ENCODE results near the gene RBBP6.
"Not testable (repeated sequence)": the region's sequence is repeated elsewhere in the genome, so short reads cannot be mapped to it uniquely, and the experiment has no call there.

Gene RBBP6

DNA sequence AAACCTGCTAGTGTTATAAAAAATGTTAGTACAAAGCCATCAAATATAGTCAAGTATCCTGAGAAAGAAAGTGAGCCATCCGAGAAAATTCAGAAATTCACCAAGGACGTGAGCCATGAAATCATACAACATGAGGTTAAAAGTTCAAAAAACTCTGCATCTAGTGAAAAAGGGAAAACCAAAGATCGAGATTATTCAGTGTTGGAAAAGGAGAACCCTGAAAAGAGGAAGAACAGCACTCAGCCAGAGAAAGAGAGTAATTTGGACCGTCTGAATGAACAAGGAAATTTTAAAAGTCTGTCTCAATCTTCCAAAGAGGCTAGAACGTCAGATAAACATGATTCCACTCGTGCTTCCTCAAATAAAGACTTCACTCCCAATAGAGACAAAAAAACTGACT is 31.7 kb downstream of the RBBP6 start:
- no peak for DNase-seq

DNA sequence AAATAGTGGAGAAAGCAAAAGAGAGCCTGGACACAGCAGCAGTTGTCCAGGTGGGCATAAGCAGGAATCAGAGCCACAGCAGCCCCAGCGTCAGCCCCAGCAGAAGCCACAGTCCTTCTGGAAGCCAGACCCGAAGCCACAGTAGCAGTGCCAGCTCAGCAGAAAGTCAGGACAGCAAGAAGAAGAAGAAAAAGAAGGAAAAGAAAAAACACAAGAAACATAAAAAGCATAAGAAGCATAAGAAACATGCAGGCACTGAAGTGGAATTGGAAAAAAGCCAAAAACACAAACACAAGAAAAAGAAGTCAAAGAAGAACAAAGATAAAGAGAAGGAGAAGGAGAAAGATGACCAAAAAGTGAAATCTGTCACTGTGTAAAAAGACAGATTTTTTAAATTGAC is 32.7 kb downstream of the RBBP6 start:
- no peak for DNase-seq

DNA sequence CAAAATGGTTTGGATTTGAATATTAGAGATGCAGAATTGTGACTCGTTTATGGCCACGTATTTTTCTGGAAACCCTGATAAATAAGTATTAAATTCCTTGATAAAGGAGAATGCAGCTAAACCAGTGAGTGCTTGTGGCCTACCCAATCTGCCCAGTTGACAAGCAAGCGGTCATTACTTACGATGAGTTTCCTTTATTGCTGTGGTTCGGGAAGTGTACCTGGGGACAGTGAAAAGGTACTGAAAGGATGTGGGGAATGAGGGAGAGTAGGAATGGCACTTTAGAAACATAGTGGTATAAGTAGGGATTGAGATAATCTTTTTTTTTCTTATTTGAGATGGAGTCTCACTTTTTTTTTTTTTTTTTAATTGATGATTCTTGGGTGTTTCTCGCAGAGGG is 33.8 kb downstream of the RBBP6 start:
- DNase-seq, result no peak

DNA sequence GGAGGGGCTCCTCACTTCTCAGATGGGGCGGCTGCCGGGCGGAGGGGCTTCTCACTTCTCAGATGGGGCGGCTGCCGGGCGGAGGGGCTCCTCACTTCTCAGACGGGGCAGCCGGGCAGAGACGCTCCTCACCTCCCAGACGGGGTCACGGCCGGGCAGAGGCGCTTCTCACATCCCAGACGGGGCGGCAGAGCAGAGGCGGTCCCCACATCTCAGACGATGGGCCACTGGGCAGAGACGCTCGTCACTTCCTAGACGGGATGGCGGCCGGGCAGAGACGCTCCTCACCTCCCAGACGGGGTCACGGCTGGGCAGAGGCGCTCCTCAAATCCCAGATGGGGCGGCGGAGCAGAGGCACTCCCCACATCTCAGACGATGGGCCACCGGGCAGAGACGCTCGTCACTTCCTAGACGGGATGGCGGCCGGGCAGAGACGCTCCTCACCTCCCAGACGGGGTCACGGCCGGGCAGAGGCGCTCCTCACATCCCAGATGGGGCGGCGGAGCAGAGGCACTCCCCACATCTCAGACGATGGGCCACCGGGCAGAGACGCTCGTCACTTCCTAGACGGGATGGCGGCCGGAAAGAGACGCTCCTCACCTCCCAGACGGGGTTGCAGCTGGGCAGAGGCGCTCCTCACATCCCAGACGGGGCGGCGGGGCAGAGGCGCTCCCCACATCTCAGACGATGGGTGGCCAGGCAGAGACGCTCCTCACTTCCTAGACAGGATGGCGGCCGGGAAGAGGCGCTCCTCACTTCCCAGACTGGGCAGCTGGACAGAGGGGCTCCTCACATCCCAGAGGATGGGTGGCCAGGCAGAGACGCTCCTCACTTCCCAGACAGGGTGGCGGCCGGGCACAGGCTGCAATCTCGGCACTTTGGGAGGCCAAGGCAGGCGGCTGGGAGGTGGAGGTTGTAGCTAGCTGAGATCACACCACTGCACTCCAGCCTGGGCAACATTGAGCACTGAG is 35.4 kb downstream of the RBBP6 start:
- not testable (repeated sequence) for DNase-seq

DNA sequence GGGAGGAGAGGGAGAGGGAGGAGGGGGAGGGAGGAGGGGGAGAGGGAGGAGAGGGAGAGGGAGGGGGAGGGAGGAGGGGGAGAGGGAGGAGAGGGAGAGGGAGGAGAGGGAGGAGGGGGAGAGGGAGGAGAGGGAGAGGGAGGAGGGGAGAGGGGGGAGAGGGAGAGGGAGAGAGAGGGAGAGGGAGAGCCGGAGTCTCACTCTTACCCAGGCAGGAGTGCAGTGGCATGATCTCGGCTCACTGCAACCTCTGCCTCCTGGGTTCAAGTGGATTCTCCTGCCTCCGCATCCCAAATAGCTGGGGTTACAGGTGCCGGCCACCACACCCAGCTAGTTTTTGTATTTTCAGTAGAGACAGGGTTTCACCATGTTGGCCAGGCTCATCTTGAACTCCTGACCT is 36.4 kb downstream of the RBBP6 start:
- not testable (repeated sequence) for DNase-seq

DNA sequence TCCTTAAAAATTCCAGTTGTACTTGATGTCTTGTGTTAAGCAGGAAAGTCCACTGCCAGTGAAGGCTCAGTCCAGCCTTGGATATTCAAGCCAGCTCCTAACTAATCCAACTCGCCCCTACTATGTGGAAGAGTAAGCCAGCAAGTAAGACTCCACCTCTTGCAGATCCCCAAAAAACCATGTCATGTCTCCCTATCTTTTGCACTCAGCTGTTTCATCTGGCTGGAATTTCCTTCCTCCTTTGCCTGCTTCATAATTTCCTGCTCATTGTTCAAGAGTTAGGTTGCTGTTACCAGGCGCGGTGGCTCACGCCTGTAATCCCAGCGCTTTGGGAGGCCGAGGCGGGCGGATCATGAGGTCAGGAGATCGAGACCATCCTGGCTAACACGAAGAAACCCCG is 37.8 kb downstream of the RBBP6 start:
- DNase-seq, result no peak

DNA sequence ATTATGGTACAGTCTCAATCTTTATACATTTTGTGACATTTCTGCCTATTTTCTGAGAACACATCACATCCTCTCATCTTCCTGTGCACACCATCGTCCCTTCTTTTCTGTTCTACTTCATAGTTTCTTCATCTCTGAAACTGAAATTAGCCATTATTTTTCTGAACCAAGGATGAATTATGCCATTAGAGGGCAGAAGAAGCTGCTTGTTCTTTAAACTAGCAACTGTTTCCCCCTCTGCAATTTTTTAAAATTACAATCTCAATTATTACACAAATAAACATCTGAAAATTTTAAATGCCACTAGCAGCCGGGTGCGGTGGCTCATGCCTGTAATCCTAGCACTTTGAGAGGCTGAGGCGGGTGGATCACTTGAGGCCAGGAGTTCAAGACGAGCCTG is 41.3 kb downstream of the RBBP6 start:
- no peak for DNase-seq

DNA sequence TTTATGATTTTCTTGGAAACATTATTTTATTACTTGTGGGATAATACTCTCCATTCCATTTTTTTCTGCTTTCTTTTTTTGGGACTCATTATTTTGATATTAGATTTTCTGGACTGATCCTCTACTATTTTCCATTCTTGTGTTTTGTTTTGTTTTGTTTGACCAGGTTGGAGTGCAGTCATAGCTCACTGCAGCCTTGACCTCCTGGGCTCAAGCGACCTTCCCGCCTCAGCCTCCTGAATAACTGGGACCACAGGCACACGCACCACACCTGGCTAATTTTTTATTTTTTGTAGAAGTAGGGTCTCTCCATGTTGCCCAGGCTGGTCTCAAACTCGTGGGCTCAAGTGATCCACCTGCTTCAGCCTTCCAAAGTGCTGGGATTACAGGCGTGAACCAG is 44.1 kb downstream of the RBBP6 start:
- DNase-seq, result no peak

DNA sequence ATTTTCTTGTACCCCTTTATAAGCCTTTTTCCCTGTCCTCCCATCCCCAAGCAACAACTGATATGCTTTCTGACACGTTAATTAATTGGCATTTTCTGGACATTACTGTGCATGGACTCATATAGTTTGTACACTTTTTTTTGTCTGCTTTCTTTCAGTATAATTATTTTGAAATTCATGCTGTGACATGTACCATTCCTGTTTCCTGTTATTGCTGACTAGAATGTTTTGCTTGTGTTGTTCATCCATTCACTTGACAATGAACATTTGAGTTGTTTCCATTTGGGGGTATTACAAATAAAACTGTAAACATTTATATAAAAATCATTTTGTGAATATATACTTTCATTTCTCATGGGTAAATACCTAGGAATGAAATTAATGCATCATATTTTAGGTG is 50.6 kb downstream of the RBBP6 start:
- DNase-seq, result no peak

DNA sequence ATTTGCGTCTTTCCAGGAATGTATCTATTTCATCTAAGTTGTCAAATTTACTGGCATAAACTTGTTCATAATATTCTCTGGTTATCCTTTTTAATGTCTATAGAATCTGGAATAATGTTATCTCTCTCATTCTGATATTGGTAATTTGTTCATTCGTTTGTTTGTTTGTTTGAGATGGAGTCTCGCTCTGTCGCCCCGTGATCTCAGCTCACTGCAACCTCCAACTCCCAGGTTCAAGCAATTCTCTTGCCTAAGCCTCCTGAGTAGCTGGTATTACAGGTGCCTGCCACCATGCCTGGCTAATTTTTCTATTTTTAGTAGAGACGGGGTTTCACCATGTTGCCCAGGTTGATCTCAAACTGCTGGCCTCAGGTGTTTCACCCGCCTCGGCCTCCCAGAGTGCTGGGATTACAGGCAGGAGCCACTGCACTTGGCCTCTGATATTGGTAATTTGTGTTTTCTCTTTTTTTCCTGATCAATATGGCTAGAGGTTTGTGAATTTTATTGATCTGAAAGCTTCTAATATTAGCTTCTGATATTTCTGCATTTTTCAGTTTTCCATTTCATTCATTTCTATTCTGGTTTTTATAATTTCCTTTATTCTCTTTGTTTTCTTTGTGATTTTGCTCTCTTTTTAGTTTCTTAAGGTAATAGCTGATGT is 59.5 kb downstream of the RBBP6 start:
- no peak for DNase-seq

DNA sequence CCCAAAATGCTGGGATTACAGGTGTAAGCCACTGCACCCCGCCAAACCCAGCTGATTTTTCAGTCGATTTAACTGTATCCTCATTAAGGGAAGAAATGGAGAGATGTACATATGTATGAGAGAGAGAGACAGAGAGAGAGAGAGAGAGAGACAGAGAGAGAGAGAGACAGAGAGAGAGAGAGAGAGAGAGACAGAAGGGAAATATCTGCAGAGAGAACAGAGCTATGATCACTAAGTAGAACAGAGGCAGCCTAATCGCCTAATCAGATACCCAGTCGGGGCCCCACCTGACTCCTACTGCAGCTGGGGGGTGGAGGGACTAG is 70.0 kb downstream of the RBBP6 start:
- no peak for DNase-seq

DNA sequence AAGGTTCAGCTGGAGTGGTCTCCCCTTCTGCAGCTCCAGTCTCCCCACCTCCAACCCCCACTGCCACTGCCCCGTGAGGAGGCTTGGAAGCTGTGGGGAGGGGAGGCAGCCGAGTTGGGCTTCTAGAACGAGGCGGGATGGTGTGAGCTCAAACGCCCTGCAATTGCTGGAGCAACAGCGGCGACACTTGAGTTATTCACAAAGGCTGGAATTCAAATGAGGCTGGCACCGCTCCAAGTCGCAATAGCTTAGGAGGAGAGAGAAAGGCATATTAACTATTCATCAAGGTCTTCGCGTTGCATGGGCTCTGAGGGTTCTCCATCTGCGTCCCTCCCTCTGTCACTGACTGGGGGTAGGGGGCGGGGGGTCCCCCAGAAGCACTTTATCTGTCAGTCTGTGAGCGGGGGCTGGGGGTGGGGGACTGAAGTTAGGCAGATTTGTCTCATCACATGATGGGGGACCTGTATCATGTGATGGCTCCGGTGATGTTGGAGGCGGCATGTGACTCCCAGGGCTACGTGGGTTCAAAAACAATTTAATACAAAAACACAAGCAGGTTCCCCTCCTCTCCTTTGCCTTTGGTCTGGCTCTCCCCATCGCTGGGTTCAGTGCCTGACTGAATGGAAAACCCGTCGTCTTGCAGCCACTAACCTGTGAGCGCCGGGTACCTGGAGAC is 70.5 kb downstream of the RBBP6 start:
- peak; percentile 24 for DNase-seq

DNA sequence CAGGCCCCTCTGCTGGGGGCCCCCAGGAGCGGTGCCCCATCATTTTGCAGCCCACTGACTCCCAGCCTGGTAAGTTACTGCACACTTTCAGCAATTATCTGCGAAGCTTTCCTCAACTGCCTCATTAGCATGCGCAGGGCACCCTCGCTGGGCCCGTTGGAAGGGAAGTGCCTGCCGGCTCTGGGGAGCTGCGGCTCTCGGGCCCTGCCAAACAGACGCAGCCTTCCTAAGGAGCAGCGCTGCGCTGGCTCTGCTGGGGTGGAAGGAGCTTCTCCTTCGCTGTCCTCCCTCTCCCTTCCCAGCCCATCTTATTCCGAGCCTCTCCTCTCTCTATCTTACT is 71.0 kb downstream of the RBBP6 start:
- DNase-seq, result peak; percentile 25

DNA sequence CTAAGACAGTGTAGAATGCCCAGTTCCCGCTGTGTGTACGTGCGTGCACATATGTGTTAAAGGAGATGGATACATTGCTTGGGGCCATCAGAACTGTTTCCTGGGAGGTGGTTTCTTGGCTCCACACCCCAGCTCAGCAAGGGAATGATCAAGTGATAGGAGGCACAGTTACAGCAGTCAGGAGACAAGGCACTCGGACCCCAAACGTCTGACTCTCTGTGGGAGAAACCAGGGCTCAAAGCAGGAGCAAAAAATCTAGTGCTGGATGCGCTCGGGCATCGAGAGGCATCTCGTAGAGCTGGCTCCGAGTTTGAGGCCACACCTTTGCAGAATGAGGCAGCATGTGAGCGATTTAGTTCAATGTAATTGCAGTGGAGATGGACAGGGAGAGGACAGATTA is 71.9 kb downstream of the RBBP6 start:
- no peak for DNase-seq

DNA sequence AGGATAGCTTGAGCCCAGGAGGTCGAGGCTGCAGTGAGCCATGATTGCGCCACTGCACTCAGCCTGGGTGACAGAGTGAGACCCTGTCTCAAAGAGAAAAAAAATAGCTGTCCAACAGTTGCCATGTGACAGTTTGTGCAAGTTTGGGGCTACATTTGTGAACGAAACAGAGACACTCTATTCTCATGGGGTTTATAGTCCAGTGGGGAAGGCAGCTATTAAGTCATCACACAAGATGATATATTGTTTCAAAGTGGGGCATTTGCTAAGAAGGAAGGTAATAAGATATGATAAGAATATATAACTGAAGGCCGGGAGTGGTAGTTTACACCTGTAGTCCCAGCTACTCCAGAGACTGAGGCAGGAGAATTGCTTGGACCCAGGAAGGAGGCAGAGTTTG is 73.3 kb downstream of the RBBP6 start:
- DNase-seq, result no peak

DNA sequence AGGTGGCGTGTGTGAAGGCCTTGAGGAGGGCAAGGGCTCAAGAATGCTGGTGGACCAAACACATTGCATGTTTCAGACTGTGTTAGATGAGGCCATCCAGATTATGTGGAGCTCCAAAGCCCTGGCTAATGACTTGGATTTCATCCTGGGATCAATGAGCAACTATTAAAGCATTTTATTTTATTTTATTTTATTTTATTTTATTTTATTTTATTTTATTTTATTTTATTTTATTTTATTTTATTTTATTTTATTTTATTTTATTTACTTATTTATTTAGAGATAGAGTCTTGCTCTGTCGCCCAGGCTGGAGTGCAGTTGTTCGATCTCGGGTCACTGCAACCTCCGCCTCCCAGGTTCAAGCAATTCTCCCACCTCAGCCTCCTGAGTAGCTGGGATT is 73.9 kb downstream of the RBBP6 start:
- not testable (repeated sequence) for DNase-seq

DNA sequence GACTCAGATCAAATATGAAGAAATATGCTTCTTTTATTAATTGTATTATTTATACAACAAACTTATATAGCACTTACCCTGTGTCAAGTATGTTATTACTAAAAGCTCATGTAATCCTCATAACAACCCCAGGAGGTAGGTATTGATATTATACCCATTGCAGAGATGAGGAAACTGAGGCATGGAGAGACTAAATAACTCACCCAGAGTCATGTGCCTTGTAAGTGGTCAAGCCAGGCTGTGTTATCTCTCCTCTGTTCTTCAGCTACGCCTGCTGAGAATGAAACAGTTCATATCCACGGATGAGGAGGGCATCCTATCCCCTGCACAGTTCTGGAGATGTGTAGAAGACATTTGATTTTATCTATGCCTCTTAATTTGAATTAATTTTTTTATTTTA is 78.1 kb downstream of the RBBP6 start:
- DNase-seq, result no peak

Measured in activated CD4-positive, alpha-beta T cell treated with anti-CD3 and anti-CD28 coated beads for 48 hours (primary cell).